H1 (cell line): Measurements from ENCODE around the gene CD300C. TPM values are rescaled to one million over a fixed set of nuclear protein-coding genes. Genes with fewer than 3 reads are reported as not detected.

ENCODE experiments used
- ATF3 ChIP-seq: IDR thresholded peaks from 2 replicates; pipeline ENCODE4 v1.6.1; 2011; ENCODE audit warnings: low read depth, mild to moderate bottlenecking, low read length; ENCODE audit not compliant: insufficient read depth
- GTF2F1 ChIP-seq: IDR thresholded peaks from 2 replicates; pipeline ENCODE4 v1.6.1; 2012; ENCODE audit warnings: low read depth, low read length, improper control_type of control experiment, borderline replicate concordance
- NANOG ChIP-seq: IDR thresholded peaks from 2 replicates; pipeline ENCODE4 v1.6.1; 2011; ENCODE audit warnings: low read length, low read depth, mild to moderate bottlenecking, inconsistent platforms; ENCODE audit not compliant: insufficient read depth, poor library complexity, severe bottlenecking
- NRF1 ChIP-seq: IDR thresholded peaks from 2 replicates; pipeline ENCODE4 v1.6.1; 2011; ENCODE audit warnings: mild to moderate bottlenecking, low read depth, low read length, improper control_type of control experiment
- POLR2AphosphoS5 ChIP-seq: IDR thresholded peaks from 2 replicates; pipeline ENCODE4 v1.6.1; 2011; ENCODE audit warnings: low read depth, low read length
- RBBP5 ChIP-seq: IDR thresholded peaks from 2 replicates; pipeline ENCODE4 v1.7.1; 2012; ENCODE audit warnings: low read depth, mild to moderate bottlenecking, inconsistent platforms, low read length, moderate library complexity, borderline replicate concordance
- polyA plus RNA-seq, 7 experiments: library from polyadenylated mRNA; depleted of rRNA in 3 of 7; stranded (reverse) in 5 of 7; unstranded in 2 of 7; fragments of >200 nt in 5 of 7; fragments of 200-250 nt in 2 of 7; gene quantifications; 1 replicate in 5 of 7; 2 replicates in 1 of 7; 4 replicates in 1 of 7; pipeline versions ENCODE4 v1.2.1 to v1.2.3, GENCODE V29; 2011 to 2013; ENCODE audit warnings: missing spikeins in 2 of 7, mixed read lengths in 2 of 7
- total RNA-seq: library from RNA; stranded (reverse); fragmentation: NEBNext Ultra II Directional; extraction: Animal tissue kit (Norgen Biotek cat#: 25700); gene quantifications from 2 replicates; pipeline ENCODE4 v1.2.1, GENCODE V29; 2021

The CD300C gene
- total and polyA plus RNA-seq, 2 of the 8 experiments (the other 6 are each of a cell fraction or from before 2014, with no cell fraction given): not detected

- no peak for TF ChIP-seq GTF2F1
- no peak for TF ChIP-seq RBBP5
- no peak for TF ChIP-seq ATF3
- TF ChIP-seq NRF1: no peak
- TF ChIP-seq NANOG: no peak
- no peak for TF ChIP-seq POLR2AphosphoS5
Observed at GRCh38 chr17:74544991-74545842, 698 bp downstream of the CD300C start (continued).
